OCI-LY1 (cell line): ENCODE results near the gene CHADL.
"Not testable (repeated sequence)": the region's sequence is repeated elsewhere in the genome, so short reads cannot be mapped to it uniquely, and the experiment has no call there.

Source experiments
- H2AFZ ChIP-seq: fragments of 200-600 bp; sonication (generic), shearing (Covaris generic); 2 replicates; pipeline ENCODE4 v1.6.0; 2014; ENCODE audit warnings: antibody characterized with exemption, mild to moderate bottlenecking, low read length
- H3F3A ChIP-seq: fragments of 200-600 bp; sonication (generic), shearing (Covaris generic); 2 replicates; pipeline ENCODE4 v1.6.0; 2014; ENCODE audit warnings: mild to moderate bottlenecking, antibody characterized with exemption, low read length, moderate library complexity; ENCODE audit not compliant: insufficient read depth
- H3K27ac ChIP-seq: fragments of 200-600 bp; sonication (generic); 2 replicates; pipeline ENCODE4 v1.5.1; 2014; ENCODE audit warnings: low read length, mixed run types, mild to moderate bottlenecking, low read depth; ENCODE audit not compliant: poor library complexity, severe bottlenecking
- H3K27me3 ChIP-seq: fragments of 200-600 bp; sonication (generic); 2 replicates; pipeline ENCODE4 v1.6.0; 2014; ENCODE audit warnings: antibody characterized with exemption, mild to moderate bottlenecking, low read length, moderate library complexity; ENCODE audit not compliant: insufficient read depth
- H3K36me3 ChIP-seq: fragments of 200-600 bp; sonication (generic); 2 replicates; pipeline ENCODE4 v1.6.1; 2014; ENCODE audit warnings: mild to moderate bottlenecking, antibody characterized with exemption, low read length, moderate library complexity, mixed read lengths; ENCODE audit not compliant: insufficient read depth
- H3K4me1 ChIP-seq: fragments of 200-600 bp; sonication (generic); 2 replicates; pipeline ENCODE4 v1.5.1; 2014; ENCODE audit warnings: mild to moderate bottlenecking, low read length, moderate library complexity; ENCODE audit not compliant: insufficient read depth, severe bottlenecking
- H3K4me2 ChIP-seq: fragments of 200-600 bp; sonication (generic), shearing (Covaris generic); 2 replicates; pipeline ENCODE4 v1.6.1; 2014; ENCODE audit warnings: low read length
- H3K4me3 ChIP-seq: fragments of 200-600 bp; sonication (generic); 2 replicates; pipeline ENCODE4 v1.5.1; 2014; ENCODE audit warnings: low read length, low read depth, mild to moderate bottlenecking, mixed read lengths; ENCODE audit not compliant: poor library complexity, severe bottlenecking
- H3K79me2 ChIP-seq: fragments of 200-600 bp; shearing (Covaris generic); 2 replicates; pipeline ENCODE4 v1.6.1; 2016; ENCODE audit warnings: mixed run types, low read length, mixed read lengths; ENCODE audit not compliant: insufficient read depth
- H3K9ac ChIP-seq: fragments of 200-600 bp; sonication (generic), shearing (Covaris generic); 2 replicates; pipeline ENCODE4 v1.6.1; 2014; ENCODE audit warnings: mild to moderate bottlenecking, low read length, mixed read lengths
- H3K9me2 ChIP-seq: fragments of 200-600 bp; sonication (generic), shearing (Covaris generic); 2 replicates; pipeline ENCODE4 v1.6.1; 2014; ENCODE audit warnings: low read depth, mild to moderate bottlenecking, low read length, mixed read lengths
- H3K9me3 ChIP-seq: fragments of 200-600 bp; shearing (Covaris generic); 2 replicates; pipeline ENCODE4 v1.6.1; 2014; ENCODE audit warnings: low read length, mixed read lengths
- H4K20me1 ChIP-seq: fragments of 200-600 bp; sonication (generic), shearing (Covaris generic); 2 replicates; pipeline ENCODE4 v1.6.0; 2016; ENCODE audit warnings: mild to moderate bottlenecking, low read length; ENCODE audit not compliant: insufficient read depth
- EZH2 ChIP-seq: fragments of 200-600 bp; sonication (generic), shearing (Covaris generic); IDR thresholded peaks from 2 replicates; pipeline ENCODE4 v1.8.0; 2017; ENCODE audit warnings: borderline replicate concordance, mixed run types, mild to moderate bottlenecking, antibody characterized with exemption, low read length, moderate library complexity, mixed read lengths
- TF ChIP-seq, protein P1 (sequence below): fragments of 200-600 bp; sonication (generic), shearing (Covaris generic); IDR thresholded peaks from 2 replicates; pipeline ENCODE4 v1.5.1; 2017; ENCODE audit warnings: mild to moderate bottlenecking, antibody characterized with exemption, low read length, moderate library complexity, mixed read lengths

CHADL gene

DNA sequence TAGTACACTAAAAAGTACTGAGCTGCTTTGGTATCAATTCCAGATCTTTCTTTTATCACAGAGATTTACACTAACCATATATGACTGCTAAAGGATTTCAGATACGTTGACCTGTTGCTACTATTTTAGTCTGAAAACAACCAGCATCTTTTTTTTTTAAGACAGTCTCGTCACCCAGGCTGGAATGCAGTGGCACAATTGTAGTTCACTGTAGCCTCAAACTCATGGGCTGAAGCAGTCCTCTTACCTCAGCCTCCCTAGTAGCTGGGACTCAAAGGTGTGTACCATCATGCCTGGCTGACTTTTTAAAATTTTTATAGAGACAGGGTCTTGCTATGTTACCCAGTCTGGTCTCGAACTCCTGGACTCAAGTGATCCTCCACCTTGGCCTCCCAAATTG is 59.8 kb downstream of the CHADL start:
- Histone ChIP-seq H3K27me3 (no peaks in the 10 kb centered on the region), H2AFZ (no peak overlapping the region), H3K9ac (no peak overlapping the region), H3K4me1 (no peaks in the 10 kb centered on the region), H3K27ac (no peak overlapping the region), H4K20me1 (no peaks in the 10 kb centered on the region), H3K9me2 (no peaks in the 10 kb centered on the region), H3K4me3 (no peak overlapping the region), H3K9me3 (no peaks in the 10 kb centered on the region), H3K79me2 (no peaks in the 10 kb centered on the region), H3K4me2 (no peak overlapping the region), H3K36me3 (peaks cover 47% of the 10 kb centered on the region), H3F3A (no peaks in the 10 kb centered on the region)
- TF ChIP-seq EZH2, result no peak
- TF ChIP-seq, protein P1, sequence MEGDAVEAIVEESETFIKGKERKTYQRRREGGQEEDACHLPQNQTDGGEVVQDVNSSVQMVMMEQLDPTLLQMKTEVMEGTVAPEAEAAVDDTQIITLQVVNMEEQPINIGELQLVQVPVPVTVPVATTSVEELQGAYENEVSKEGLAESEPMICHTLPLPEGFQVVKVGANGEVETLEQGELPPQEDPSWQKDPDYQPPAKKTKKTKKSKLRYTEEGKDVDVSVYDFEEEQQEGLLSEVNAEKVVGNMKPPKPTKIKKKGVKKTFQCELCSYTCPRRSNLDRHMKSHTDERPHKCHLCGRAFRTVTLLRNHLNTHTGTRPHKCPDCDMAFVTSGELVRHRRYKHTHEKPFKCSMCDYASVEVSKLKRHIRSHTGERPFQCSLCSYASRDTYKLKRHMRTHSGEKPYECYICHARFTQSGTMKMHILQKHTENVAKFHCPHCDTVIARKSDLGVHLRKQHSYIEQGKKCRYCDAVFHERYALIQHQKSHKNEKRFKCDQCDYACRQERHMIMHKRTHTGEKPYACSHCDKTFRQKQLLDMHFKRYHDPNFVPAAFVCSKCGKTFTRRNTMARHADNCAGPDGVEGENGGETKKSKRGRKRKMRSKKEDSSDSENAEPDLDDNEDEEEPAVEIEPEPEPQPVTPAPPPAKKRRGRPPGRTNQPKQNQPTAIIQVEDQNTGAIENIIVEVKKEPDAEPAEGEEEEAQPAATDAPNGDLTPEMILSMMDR, result no peak

DNA sequence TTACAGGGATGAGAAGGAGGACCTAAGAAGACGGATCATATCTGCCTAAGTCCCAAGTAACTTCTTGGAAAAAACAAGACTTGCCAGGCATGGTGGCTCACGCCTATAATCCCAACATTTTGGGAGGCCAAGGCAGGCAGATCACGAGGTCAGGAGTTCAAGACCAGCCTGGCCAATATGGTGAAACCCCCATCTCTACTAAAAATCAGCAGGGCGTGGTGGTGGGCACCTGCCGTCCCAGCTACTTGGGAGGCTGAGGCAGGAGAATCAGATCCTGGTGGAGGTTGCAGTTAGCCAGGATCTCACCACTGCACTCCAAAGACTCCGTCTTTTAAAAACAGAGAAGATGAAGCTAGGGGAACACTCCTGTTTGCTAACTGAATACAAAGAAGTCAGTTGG is 60.4 kb downstream of the CHADL start:
- H3K27me3 ChIP-seq, H3K9ac ChIP-seq, H4K20me1 ChIP-seq: not testable (repeated sequence)

More for the DNA sequence above, 60.4 kb downstream of the CHADL start:
- H3F3A ChIP-seq, H3K9me3 ChIP-seq, H3K4me1 ChIP-seq, H3K79me2 ChIP-seq, H3K9me2 ChIP-seq, H3K4me2 ChIP-seq, H2AFZ ChIP-seq, H3K27ac ChIP-seq, H3K4me3 ChIP-seq: not testable (repeated sequence)
- H3K36me3 ChIP-seq, result peaks cover 52% of the 10 kb centered on the region
